ENCODE results near the gene CD177.

CD177 gene, protein sequence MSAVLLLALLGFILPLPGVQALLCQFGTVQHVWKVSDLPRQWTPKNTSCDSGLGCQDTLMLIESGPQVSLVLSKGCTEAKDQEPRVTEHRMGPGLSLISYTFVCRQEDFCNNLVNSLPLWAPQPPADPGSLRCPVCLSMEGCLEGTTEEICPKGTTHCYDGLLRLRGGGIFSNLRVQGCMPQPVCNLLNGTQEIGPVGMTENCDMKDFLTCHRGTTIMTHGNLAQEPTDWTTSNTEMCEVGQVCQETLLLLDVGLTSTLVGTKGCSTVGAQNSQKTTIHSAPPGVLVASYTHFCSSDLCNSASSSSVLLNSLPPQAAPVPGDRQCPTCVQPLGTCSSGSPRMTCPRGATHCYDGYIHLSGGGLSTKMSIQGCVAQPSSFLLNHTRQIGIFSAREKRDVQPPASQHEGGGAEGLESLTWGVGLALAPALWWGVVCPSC
- 0 to 0.06 (median 0) reads per million in 9 experiments for total RNA-seq

DNA sequence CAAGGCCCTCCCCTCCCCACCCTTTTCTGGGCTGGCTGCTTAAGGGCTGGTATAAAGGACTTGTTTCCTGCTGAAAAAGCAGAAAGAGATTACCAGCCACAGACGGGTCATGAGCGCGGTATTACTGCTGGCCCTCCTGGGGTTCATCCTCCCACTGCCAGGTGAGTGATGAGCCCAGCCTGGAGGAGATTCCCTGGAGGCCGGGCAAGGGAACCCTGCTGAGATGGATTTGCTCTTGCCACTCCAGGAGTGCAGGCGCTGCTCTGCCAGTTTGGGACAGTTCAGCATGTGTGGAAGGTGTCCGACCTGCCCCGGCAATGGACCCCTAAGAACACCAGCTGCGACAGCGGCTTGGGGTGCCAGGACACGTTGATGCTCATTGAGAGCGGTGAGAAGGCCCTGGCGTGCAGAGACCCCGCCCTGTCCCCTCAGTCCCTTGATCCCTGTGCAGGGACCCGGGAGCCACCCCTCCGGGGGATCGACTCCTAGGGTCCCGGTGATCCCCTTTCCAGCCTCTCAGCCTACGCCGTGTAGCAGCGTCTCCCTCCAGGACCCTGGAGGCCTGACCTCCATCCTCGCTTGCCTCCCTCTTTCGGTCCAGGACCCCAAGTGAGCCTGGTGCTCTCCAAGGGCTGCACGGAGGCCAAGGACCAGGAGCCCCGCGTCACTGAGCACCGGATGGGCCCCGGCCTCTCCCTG is at the start of gene CD177:
CD177 (plus strand) TSS at position 81 of the 699 bp plus-strand sequence; CDS start at position 110, 29 bp downstream.
- H3K36me3 Mint-ChIP-seq (ENCODE audit: insufficient read depth): no peaks in the 10 kb centered on the region
- no peaks in the 10 kb centered on the region for H3K9me3 Mint-ChIP-seq
- H3K27ac Mint-ChIP-seq: no peak within 1 kb of the TSS
- peaks cover 26 to 35% of the 10 kb centered on the region in 2 donors for H3K27me3 Mint-ChIP-seq
- no peak for DNase-seq
- ATAC-seq (replicated peaks): no peak
- H3K4me3 Mint-ChIP-seq: no peak within 1 kb of the TSS
- peaks cover 0 to 4% of the 10 kb centered on the region in 2 donors for H3K4me1 Mint-ChIP-seq (ENCODE audit: low read depth in 2 of 2)

- Mint-ChIP-seq H3K4me1 (ENCODE audit: low read depth in 2 of 2) (no peaks in the 10 kb centered on the region), H3K9me3 (no peaks in the 10 kb centered on the region), H3K27me3 (peaks cover 52 to 88% of the 10 kb centered on the region in 2 donors), H3K4me3 (no peak overlapping the region), H3K27ac (no peak overlapping the region), H3K36me3 (ENCODE audit: insufficient read depth) (no peaks in the 10 kb centered on the region)
- ATAC-seq (replicated peaks): no peak
- DNase-seq: no peak
These were observed 47.8 kb upstream of the CD177 start for GRCh38 chr19:43305642-43306041.

DNA sequence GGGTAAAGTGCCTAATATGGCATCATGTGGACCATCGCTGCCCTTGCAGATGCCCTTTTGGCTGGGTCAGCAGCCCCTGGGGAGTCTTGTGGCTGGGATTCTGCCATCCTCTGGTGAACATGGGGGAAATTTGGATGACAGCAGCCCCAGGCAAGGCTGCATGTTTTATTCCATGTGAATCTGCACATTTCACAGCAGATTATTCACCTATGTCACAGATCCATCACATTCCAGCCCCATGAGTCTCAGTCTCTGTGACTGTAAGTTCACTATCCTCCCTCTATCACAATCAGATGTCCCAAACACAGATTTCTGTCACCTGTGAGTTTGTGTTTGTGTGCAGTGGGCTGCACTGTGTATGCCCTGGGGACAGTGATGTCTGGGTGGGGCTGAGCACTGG is 47.4 kb upstream of the CD177 start:
- no peak overlapping the region for H3K27ac Mint-ChIP-seq
- peaks cover 51 to 91% of the 10 kb centered on the region in 2 donors for H3K27me3 Mint-ChIP-seq
- no peak for ATAC-seq (replicated peaks)
- H3K4me3 Mint-ChIP-seq: no peak overlapping the region
- no peaks in the 10 kb centered on the region for H3K9me3 Mint-ChIP-seq
- no peaks in the 10 kb centered on the region for H3K36me3 Mint-ChIP-seq (ENCODE audit: insufficient read depth)
- no peaks in the 10 kb centered on the region for H3K4me1 Mint-ChIP-seq (ENCODE audit: low read depth in 2 of 2)
- DNase-seq: no peak

DNA sequence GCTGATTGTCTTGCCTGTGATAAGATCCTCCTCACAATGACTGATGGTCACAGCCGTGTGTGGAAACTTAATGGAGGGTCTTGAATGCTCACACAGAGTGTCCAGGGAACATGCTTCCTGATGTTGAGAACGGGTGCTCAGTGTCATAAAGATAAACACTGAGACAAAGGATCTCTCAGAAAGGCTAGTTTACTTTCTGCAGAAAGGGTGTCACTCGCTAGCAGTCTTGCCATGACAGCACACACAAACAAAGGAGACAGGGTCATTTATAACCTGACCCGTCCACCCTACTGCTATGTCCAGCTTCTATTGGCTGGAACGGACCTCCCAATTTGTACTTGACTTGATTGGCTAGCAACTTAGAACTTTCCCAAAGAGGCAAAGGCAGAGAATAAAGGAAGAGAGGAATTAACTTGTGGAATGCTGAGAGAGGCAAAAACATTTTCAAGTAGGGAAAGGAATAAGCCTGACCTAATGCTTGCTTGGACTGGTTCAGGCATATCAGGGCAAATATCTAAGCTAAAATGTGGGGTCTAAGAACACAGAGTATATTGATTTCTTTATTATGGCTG is 45.2 kb upstream of the CD177 start:
- no peak for DNase-seq
- H3K9me3 Mint-ChIP-seq: no peaks in the 10 kb centered on the region
- no peaks in the 10 kb centered on the region for H3K36me3 Mint-ChIP-seq (ENCODE audit: insufficient read depth)
- no peaks in the 10 kb centered on the region for H3K4me1 Mint-ChIP-seq (ENCODE audit: low read depth in 2 of 2)
- H3K27me3 Mint-ChIP-seq: peaks cover 41 to 84% of the 10 kb centered on the region in 2 donors
- no peak overlapping the region for H3K4me3 Mint-ChIP-seq
- H3K27ac Mint-ChIP-seq: no peak overlapping the region
- ATAC-seq (replicated peaks): no peak

DNA sequence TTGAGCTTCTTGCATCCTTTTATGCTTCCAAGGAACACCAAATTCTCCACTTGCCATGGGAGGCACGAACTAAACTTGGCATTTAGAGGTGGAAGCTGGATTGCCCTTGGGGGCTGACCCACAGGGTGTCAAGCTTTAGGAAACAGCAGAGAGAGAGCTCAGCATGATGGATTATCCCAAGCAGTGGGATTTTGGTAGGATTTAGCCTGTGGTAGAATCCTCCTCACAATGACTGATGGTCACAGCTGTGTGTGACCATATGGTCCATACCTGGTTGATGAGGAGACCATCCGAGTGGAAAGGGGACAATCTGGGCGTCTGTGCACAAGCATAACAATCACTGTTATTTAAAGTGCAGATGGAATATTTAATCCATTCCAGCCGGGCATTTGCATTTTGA is 44.0 kb upstream of the CD177 start:
- ATAC-seq (replicated peaks) (no peak), DNase-seq (no peak)
- Mint-ChIP-seq H3K9me3 (no peaks in the 10 kb centered on the region), H3K27me3 (peaks cover 35 to 73% of the 10 kb centered on the region in 2 donors), H3K36me3 (ENCODE audit: insufficient read depth) (no peaks in the 10 kb centered on the region), H3K4me3 (no peak overlapping the region), H3K27ac (no peak overlapping the region), H3K4me1 (ENCODE audit: low read depth in 2 of 2) (no peaks in the 10 kb centered on the region)

- H3K4me3 Mint-ChIP-seq: no peak overlapping the region
- no peaks in the 10 kb centered on the region for H3K36me3 Mint-ChIP-seq (ENCODE audit: insufficient read depth)
- no peak overlapping the region for H3K27ac Mint-ChIP-seq
- H3K4me1 Mint-ChIP-seq (ENCODE audit: low read depth in 2 of 2): no peaks in the 10 kb centered on the region
- ATAC-seq (replicated peaks) (no peak), DNase-seq (no peak)
- no peaks in the 10 kb centered on the region for H3K9me3 Mint-ChIP-seq
- peaks cover 43 to 73% of the 10 kb centered on the region in 2 donors for H3K27me3 Mint-ChIP-seq
These were observed 43.3 kb upstream of the CD177 start for GRCh38 chr19:43310221-43310620.

GRCh38 chr19:43311256-43311655 is 42.2 kb upstream of the CD177 start:
- no peaks in the 10 kb centered on the region for H3K4me1 Mint-ChIP-seq (ENCODE audit: low read depth in 2 of 2)

DNA sequence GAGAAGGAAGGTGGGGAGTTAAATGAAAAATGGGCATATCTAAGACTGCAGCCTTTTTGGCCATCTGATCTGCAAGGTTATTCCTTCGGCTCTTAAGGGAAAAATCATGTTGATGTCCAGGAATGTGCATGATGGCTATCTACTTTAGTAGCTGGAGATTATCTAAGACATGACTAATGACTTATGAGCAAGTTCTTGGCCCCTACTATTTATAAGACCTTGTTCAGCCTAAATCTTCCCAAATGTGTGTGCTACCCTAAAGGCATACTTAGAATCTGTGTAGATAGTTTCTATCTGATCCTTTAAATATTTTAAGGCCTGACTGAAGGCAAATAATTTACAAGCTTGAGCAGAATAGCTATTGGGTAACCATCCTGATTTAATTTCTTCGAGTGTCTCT is 41.8 kb upstream of the CD177 start:
- Mint-ChIP-seq H3K4me3 (no peak overlapping the region), H3K9me3 (no peaks in the 10 kb centered on the region), H3K4me1 (ENCODE audit: low read depth in 2 of 2) (no peaks in the 10 kb centered on the region), H3K27ac (no peak overlapping the region), H3K27me3 (peaks cover 56 to 73% of the 10 kb centered on the region in 2 donors), H3K36me3 (ENCODE audit: insufficient read depth) (no peaks in the 10 kb centered on the region)
- ATAC-seq (replicated peaks): no peak
- DNase-seq: no peak

More at GRCh38 chr19:43311256-43311655, 42.2 kb upstream of the CD177 start:
- no peak for DNase-seq
- peaks cover 53 to 73% of the 10 kb centered on the region in 2 donors for H3K27me3 Mint-ChIP-seq
- ATAC-seq (replicated peaks): no peak
- no peaks in the 10 kb centered on the region for H3K36me3 Mint-ChIP-seq (ENCODE audit: insufficient read depth)
- H3K27ac Mint-ChIP-seq: no peak overlapping the region
- no peak overlapping the region for H3K4me3 Mint-ChIP-seq
- H3K9me3 Mint-ChIP-seq: no peaks in the 10 kb centered on the region

- no peaks in the 10 kb centered on the region for H3K4me1 Mint-ChIP-seq (ENCODE audit: low read depth in 2 of 2)
- ATAC-seq (replicated peaks) (no peak), DNase-seq (no peak)
- peaks cover 56 to 59% of the 10 kb centered on the region in 2 donors for H3K27me3 Mint-ChIP-seq
- no peak overlapping the region for H3K4me3 Mint-ChIP-seq
- H3K36me3 Mint-ChIP-seq (ENCODE audit: insufficient read depth): no peaks in the 10 kb centered on the region
- H3K27ac Mint-ChIP-seq: no peak overlapping the region
- no peaks in the 10 kb centered on the region for H3K9me3 Mint-ChIP-seq
These were observed 39.6 kb upstream of the CD177 start for GRCh38 chr19:43313711-43314495.

GRCh38 chr19:43315851-43316250 is 37.6 kb upstream of the CD177 start:
- Mint-ChIP-seq H3K36me3 (ENCODE audit: insufficient read depth) (no peaks in the 10 kb centered on the region), H3K4me3 (no peak overlapping the region), H3K27me3 (peaks cover 38 to 43% of the 10 kb centered on the region in 2 donors), H3K4me1 (ENCODE audit: low read depth in 2 of 2) (no peaks in the 10 kb centered on the region), H3K9me3 (no peaks in the 10 kb centered on the region), H3K27ac (no peak overlapping the region)
- ATAC-seq (replicated peaks): no peak
- DNase-seq: no peak

DNA sequence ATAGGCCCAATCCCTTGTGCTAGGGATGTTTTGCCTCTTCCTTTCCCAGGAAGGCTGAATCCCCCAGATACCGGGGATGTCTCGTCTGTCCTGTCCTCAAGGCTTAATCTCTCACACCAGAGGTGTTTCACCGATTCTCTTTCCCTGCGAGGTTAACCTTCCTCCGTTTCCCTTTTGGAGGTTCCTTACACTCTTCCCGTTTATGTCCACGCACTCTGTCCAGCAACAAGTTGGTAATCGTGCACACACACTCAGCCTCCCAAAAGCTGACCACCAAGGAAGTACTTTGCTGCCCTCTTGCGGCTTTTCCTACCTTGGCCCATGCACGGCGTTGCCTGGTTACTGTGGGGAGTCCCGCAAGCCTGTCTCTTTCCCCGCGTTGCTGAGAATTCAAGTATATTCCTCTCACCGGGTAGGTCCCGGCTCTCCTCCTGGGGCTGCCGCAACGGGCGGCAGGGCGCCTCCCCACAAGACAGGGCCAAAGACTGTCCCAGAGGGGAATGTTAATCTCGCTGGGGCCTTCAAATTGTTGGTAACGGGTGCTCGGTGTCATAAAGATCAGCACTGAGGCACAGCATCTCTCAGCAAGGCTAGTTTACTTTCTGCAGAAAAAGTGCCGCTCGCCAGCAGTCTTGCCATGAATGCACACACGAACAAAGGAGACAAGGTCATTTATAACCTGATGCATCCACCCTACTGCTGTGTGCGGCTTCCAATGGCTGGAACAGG is 36.7 kb upstream of the CD177 start:
- no peak overlapping the region for H3K27ac Mint-ChIP-seq
- no peaks in the 10 kb centered on the region for H3K36me3 Mint-ChIP-seq (ENCODE audit: insufficient read depth)
- DNase-seq (no peak), ATAC-seq (replicated peaks) (no peak)
- H3K4me3 Mint-ChIP-seq: no peak overlapping the region
- peaks cover 29 to 48% of the 10 kb centered on the region in 2 donors for H3K27me3 Mint-ChIP-seq
- no peaks in the 10 kb centered on the region for H3K4me1 Mint-ChIP-seq (ENCODE audit: low read depth in 2 of 2)
- no peaks in the 10 kb centered on the region for H3K9me3 Mint-ChIP-seq

DNA sequence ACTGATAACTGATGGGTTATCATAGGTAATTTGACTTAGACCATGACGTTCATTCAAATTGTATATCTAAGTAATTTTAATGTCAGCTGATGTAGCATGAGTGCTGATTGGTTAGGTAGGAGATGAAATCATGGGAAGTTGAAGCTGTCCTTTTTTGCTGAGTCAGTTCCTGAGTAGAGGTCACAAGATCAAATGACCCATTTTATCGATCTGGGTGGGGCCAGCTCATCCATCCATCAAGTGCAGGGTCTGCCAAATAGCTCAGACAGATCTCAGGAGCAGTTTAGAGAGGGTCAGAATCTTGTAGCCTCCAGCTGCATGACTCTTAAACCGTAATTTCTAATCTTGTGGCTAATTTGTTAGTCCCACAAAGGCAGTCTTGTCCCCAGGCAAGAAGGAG is 35.3 kb upstream of the CD177 start:
- Mint-ChIP-seq H3K27ac (no peak overlapping the region), H3K4me1 (ENCODE audit: low read depth in 2 of 2) (no peaks in the 10 kb centered on the region), H3K9me3 (no peaks in the 10 kb centered on the region), H3K4me3 (no peak overlapping the region), H3K27me3 (peaks cover 28 to 52% of the 10 kb centered on the region in 2 donors), H3K36me3 (ENCODE audit: insufficient read depth) (no peaks in the 10 kb centered on the region)
- DNase-seq (no peak), ATAC-seq (replicated peaks) (no peak)

Data from effector memory CD8-positive, alpha-beta T cell (primary cell).